Left renal pelvis (tissue), 4 donors: Measurements from ENCODE around the gene TSKS. TPM values are rescaled to one million over a fixed set of nuclear protein-coding genes. Genes with fewer than 3 reads are reported as not detected.

Experiments used
- DNase-seq, 4 donors: peaks; one replicate each; pipeline ENCODE4 v3.0.0-alpha.2; 2013; ENCODE audit warnings: low read depth in 4 of 4, low spot score in 3 of 4
- polyA plus RNA-seq, 4 donors: library from polyadenylated mRNA; unstranded; fragments of 120-200 nt; gene quantifications; one replicate each; pipeline ENCODE4 v1.2.1, GENCODE V29; 2013; ENCODE audit not compliant: insufficient read length in 4 of 4

The TSKS gene
- polyA plus RNA-seq, 4 donors, result 0.08 to 0.48 (median 0.09) TPM; not detected in 1

GRCh38 chr19:49798574-49798973 is 35.5 kb upstream of the TSKS start:
- no peak for DNase-seq

DNA sequence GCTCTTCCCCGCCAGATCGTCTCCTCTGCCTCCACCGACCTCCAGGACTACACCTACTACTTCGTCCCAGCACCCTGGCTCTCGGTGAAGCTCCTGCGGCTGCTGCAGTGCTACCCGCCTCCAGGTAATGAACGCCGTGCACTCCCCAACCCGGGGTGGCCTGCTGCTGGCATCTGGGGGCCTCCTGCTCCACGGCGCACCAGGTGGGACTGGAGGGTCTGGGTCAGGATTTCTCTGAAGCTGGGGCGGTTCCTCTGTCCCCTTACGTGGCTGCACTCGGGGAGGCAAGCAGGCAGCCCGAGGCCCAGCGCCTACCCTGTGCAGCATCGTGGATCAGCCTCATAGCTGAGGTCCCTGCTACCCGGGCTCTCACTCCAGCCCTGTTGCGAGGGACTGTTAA is 32.5 kb upstream of the TSKS start:
- no peak for DNase-seq

- no peak for DNase-seq
These were observed 30.4 kb upstream of the TSKS start for GRCh38 chr19:49793561-49793840.

- no peak for DNase-seq
These were observed 29.9 kb upstream of the TSKS start for GRCh38 chr19:49792829-49793560.

GRCh38 chr19:49791776-49792445 is 28.8 kb upstream of the TSKS start:
- no peak for DNase-seq

DNA sequence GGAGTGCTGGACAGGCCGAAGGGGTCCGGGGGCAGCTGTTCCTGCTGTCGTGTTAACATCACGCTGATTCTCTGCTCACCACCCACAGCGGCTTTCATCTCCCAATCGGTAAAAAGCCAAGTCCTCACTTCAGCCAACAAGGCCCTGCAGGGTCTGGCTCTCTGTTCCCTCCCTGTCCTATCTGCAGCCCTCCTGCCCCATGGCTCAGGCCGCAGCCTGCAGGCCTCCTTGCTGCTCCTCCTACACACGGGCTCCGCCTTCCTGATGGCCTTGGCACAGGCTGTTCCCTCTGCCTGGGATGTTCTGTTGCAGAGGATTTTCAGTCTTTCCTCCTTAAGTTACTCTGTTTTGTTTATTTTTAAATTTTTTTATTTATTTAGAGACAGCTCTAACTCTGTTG is 27.8 kb upstream of the TSKS start:
- no peak for DNase-seq

DNA sequence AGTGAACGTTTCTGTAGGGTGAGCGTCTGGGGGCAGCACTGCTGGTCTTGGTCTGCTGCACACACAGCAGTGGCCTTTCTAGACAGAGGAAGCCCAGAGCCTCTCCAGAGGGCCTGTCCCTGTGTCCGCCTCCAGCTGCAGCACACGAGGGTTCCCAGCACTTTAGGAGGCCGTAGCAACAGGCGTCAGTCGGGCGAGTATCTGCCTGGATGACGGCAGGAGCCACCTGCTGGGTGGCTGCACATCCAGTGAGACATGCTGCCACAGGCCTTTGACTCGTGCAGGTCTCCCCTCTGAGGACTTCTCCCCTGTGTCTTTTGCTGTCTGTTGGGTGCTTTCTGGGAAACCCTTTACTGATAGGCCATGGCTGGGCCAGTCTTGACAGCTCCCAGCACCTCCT is 25.8 kb upstream of the TSKS start:
- no peak for DNase-seq

DNA sequence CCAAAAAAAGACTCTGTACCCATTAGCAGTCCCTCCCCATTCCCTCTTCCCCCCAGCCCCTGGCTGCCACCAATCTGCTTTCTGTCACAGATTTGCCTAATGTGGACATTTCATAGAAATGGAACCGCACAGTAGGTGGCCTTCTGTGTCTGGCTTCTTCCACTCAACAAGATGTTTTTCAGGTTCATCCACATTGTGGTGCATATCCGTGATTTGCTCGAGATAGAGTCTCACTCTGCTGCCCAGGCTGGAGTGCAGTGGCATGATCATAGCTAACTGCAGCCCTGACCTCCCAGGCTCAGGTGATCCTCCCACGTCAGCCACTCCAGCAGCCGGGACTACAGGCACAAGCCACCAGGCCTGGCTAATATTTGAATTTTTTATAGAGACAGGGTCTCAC is 24.6 kb upstream of the TSKS start:
- DNase-seq, result no peak

DNA sequence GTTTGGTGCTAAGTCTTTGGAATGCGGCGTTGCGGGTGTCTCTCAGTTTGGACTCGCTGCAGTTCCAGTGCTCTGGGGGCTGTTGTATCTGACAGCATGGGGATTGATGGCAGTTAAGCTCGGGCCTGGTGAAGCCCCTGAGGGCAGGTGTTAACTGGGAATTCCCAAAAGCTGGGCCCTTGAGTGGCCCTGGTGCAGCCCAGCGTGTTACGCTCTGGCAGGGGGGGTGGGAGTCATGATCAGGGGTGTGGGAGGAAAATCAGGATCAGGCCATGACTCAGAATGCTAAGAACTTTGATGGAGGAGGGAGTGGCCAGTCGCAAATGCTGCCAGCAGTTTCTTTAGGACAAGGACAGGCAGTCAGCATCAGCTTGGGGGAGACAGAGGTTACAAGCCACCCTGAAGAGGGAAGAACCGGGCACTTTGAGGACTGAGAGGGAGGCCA is 23.3 kb upstream of the TSKS start:
- no peak for DNase-seq

DNA sequence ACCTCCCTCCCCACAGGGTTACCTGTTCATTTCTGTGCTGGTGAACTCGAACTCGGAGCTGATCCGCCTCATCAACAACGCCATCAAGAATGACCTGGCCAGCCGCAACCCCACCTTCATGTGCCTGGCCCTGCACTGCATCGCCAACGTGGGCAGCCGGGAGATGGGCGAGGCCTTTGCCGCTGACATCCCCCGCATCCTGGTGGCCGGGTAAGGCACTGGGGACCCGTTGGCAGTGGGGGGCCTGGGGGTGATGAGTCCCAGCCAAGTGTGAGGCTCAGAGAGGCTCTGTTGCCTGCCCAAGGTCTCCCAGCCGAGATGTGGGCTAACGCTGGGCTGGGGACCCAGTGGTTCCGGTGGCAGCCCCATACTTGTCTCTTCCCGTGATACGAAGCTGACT is 19.4 kb upstream of the TSKS start:
- DNase-seq, result no peak

DNA sequence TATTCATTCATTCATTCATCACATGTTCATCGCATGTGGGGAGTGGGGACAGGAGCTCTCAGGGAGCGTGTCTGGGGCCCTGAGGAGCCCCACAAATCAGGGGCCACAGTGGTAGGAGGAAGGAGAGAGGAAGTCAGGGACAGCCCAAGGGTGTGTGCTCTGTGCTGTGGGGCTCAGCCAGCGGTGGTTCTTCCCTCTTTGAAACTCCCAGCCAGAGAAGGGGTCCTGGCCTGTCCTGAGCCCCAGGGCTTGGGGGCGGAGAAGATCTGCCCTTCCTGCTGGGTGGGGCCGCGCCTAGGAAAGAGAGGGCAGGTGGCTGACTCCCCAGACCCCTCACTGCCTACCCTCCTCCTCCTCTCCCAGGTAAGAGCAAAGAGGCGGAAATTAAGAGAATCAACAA is 18.3 kb upstream of the TSKS start:
- DNase-seq, result no peak

- DNase-seq, result no peak
These were observed 17.8 kb upstream of the TSKS start for GRCh38 chr19:49780861-49781260.

- no peak for DNase-seq
These were observed 16.8 kb upstream of the TSKS start for GRCh38 chr19:49779731-49780555.

DNA sequence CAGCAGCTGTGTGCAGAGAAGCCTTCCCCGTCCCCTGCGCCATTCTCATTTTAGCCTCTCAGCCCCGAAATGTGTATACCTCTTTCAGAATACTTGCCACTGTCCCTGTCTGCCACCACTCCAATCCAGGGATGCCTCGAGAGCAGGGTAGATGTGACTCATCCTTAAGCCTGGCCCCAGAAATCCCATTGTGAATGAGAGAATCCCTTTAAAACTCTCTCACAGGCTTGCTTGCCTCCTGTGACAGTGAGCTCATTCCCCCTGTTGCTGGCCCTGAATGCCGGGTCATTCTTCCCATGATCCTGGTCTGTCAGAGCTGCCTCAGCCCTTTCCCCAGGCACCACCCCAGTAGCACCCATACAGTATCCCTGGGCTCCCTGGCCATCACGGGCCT is 13.3 kb upstream of the TSKS start:
- no peak for DNase-seq

DNA sequence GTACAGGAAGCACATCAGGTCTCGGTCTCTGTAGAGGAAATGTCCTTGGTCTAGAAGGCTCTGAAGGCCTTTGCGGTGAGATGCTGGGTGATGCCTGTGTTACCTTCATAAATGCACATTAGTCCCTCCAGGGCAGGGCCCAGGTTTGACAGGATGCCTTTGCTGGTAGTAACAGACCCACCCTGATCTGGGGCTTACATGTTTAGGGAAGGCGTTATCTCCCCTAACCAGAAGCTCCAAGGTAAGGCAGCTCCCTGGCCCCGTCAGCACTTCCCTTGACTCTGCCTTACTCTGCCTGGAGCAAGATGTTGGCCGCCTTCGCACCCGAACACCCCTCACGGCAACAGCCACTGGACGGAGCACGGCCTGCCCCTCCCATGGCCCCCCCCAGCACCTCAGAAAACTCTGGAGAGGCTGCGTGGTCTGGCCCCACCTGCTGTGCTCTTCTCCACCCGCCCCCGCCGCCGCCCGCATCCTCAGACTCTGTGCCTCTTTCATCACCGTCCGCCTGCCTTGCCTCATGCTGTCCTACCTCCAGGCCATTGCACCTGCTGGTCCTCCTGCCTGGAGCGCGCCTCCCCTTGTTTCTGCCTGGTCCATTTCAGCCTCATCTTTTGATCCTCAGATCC is 12.8 kb upstream of the TSKS start:
- no peak for DNase-seq

DNA sequence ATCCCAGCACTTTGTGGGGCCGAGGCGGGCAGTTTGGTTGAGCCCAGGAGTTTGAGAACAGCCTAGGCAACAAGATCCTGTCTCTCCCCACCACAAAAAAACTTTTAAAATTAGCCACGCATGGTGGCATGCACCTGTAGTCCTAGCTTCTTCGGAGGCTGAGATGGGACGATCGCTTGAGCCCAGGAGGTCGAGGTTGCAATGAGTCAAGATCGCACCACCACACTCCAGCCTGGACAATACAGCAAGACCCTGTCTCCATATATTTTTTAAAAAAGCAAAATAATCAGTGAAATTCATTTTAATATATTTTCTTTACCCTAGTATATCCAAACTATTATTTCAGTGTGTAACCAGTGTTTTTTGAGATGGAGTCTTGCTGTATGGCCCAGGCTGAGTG is 11.9 kb upstream of the TSKS start:
- DNase-seq, result no peak

- DNase-seq, result no peak
These were observed 10.7 kb upstream of the TSKS start for GRCh38 chr19:49773663-49774350.

- no peak for DNase-seq
These were observed 9.8 kb upstream of the TSKS start for GRCh38 chr19:49772850-49773432.

GRCh38 chr19:49771674-49772139 is 8.6 kb upstream of the TSKS start:
- DNase-seq, result no peak

GRCh38 chr19:49770529-49770928 is 7.4 kb upstream of the TSKS start:
- DNase-seq, result no peak
